Left lung (tissue), 10 donors: ENCODE results near the gene PDCD11. TPM values are rescaled to one million over a fixed set of nuclear protein-coding genes. Genes with fewer than 3 reads are reported as not detected.

Experiments
- ATAC-seq: fragments of 200-7000 bp; cut with Tn5 transposase; one replicate; pipeline ENCODE4 v1.9.1; 2020; ENCODE audit warnings: moderate library complexity
- DNase-seq, 4 donors: peaks; one replicate each; pipeline ENCODE4 v3.0.0-alpha.2; 2013 to 2020
- H3K27ac ChIP-seq, 2 donors: fragments of 200-600 bp; sonication (generic) in 1 of 2; one replicate each; pipeline versions ENCODE4 v1.5.0 to v1.8.0; 2020 to 2021
- H3K27me3 ChIP-seq, 2 donors: fragments of 200-600 bp; sonication (generic) in 1 of 2; one replicate each; pipeline versions ENCODE4 v1.5.0 to v1.8.0; 2020 to 2021
- H3K36me3 ChIP-seq, 2 donors: fragments of 200-600 bp; sonication (generic) in 1 of 2; one replicate each; pipeline versions ENCODE4 v1.5.0 to v1.8.0; 2020 to 2021
- H3K4me1 ChIP-seq, 2 donors: fragments of 200-600 bp; one replicate each; pipeline ENCODE4 v1.8.0; 2021
- H3K4me3 ChIP-seq, 2 donors: fragments of 200-600 bp; sonication (generic) in 1 of 2; one replicate each; pipeline versions ENCODE4 v1.5.0 to v1.8.0; 2020 to 2021; ENCODE audit warnings: mild to moderate bottlenecking in 1 of 2
- H3K9me3 ChIP-seq, 2 donors: fragments of 200-600 bp; sonication (generic) in 1 of 2; one replicate each; pipeline versions ENCODE4 v1.5.0 to v1.8.0; 2020 to 2021
- CTCF ChIP-seq, 2 donors: fragments of 200-600 bp; sonication (generic) in 1 of 2; IDR thresholded peaks; one replicate each; pipeline versions ENCODE4 v1.5.0 to v1.8.0; 2021; ENCODE audit warnings: antibody characterized with exemption in 2 of 2
- intact Hi-C, 2 donors: fragments of 100-400 bp; cut with DNase I; formaldehyde crosslinking; loops; one replicate each; pipeline versions ENCODE4 v1.11.2 to v1.14.2; 2022
- polyA plus RNA-seq, 6 donors: library from polyadenylated mRNA; unstranded; fragments of 120-200 nt; gene quantifications; one replicate each; pipeline ENCODE4 v1.2.1, GENCODE V29; 2013; ENCODE audit not compliant: insufficient read length in 6 of 6
- total RNA-seq, 2 donors: library from RNA; stranded (reverse); fragmentation: NEBNext Ultra II Directional; extraction: Animal tissue kit (Norgen Biotek cat#: 25700); gene quantifications; one replicate each; pipeline ENCODE4 v1.2.1, GENCODE V29; 2021
- donor health status: DM: no; HTN: yes; CAD: no.
- donor health status: DM: no; HTN: no; CAD: no.

Gene PDCD11
- total and polyA plus RNA-seq, 8 donors, result 20.1 to 42.4 (median 39.0) TPM

GRCh38 chr10:103367782-103368518 lies 28.5 kb upstream of the PDCD11 start, which contains the start of gene TAF5:
TSS of gene TAF5 (plus strand) at chr10:103367976. CDS start at chr10:103367990, 14 bp downstream.
- Histone ChIP-seq H3K27me3 (no peaks in the 10 kb centered on the region), H3K9me3 (no peaks in the 10 kb centered on the region), H3K36me3 (peaks cover 0 to under 1% of the 10 kb centered on the region in 2 donors), H3K4me3 (peak within 1 kb of the TSS; percentile 98 to 100), H3K4me1 (peaks cover 7 to 31% of the 10 kb centered on the region in 2 donors), H3K27ac (peak within 1 kb of the TSS; percentile 85 to 92)
- intact Hi-C loops, result no loop called here
- TF ChIP-seq CTCF (IDR thresholded peaks at IDR 0.05), result peak in 1 of 2 donors; percentile 18
- DNase-seq (peak; percentile 91 to 96 (median 94)), ATAC-seq (peak; percentile 92)

GRCh38 chr10:103373544-103373943 lies 22.9 kb upstream of the PDCD11 start:
- intact Hi-C loops, result no loop called here
- H3K27me3 ChIP-seq, result no peaks in the 10 kb centered on the region
- no peak overlapping the region for H3K27ac ChIP-seq
- TF ChIP-seq CTCF (IDR thresholded peaks at IDR 0.05), result no peak
- DNase-seq, result no peak
- peaks cover 7 to 26% of the 10 kb centered on the region in 2 donors for H3K4me1 ChIP-seq
- peaks cover 0 to 52% of the 10 kb centered on the region in 2 donors for H3K36me3 ChIP-seq
- no peak overlapping the region for H3K4me3 ChIP-seq
- H3K9me3 ChIP-seq, result no peaks in the 10 kb centered on the region
- no peak for ATAC-seq

GRCh38 chr10:103374263-103374662 lies 22.2 kb upstream of the PDCD11 start:
- ATAC-seq, result no peak
- DNase-seq, result no peak
- Histone ChIP-seq H3K4me3 (no peak overlapping the region), H3K27ac (no peak overlapping the region), H3K9me3 (no peaks in the 10 kb centered on the region), H3K27me3 (no peaks in the 10 kb centered on the region), H3K36me3 (peaks cover 0 to 59% of the 10 kb centered on the region in 2 donors), H3K4me1 (peaks cover 4 to 19% of the 10 kb centered on the region in 2 donors)
- TF ChIP-seq CTCF (IDR thresholded peaks at IDR 0.05), result no peak
- intact Hi-C loops, result no loop called here

GRCh38 chr10:103382769-103383168 lies 13.7 kb upstream of the PDCD11 start:
- Histone ChIP-seq H3K4me1 (no peaks in the 10 kb centered on the region), H3K27ac (no peak overlapping the region), H3K9me3 (no peaks in the 10 kb centered on the region), H3K36me3 (peaks cover 0 to 97% of the 10 kb centered on the region in 2 donors), H3K4me3 (no peak overlapping the region), H3K27me3 (no peaks in the 10 kb centered on the region)
- ATAC-seq (no peak), DNase-seq (no peak)
- no peak for TF ChIP-seq CTCF (IDR thresholded peaks at IDR 0.05)
- intact Hi-C loops, result no loop called here

- H3K36me3 ChIP-seq, result peaks cover 0 to 40% of the 10 kb centered on the region in 2 donors
- no peak for TF ChIP-seq CTCF (IDR thresholded peaks at IDR 0.05)
- no peak overlapping the region for H3K4me3 ChIP-seq
- no peaks in the 10 kb centered on the region for H3K27me3 ChIP-seq
- ATAC-seq, result no peak
- DNase-seq, result no peak
- no peaks in the 10 kb centered on the region for H3K9me3 ChIP-seq
- peaks cover 18 to 51% of the 10 kb centered on the region in 2 donors for H3K4me1 ChIP-seq
- H3K27ac ChIP-seq, result no peak overlapping the region
- intact Hi-C loops, result no loop called here
These were observed 2.2 kb upstream of the PDCD11 start for GRCh38 chr10:103394180-103394579.
